SK-N-SH (cell line): ENCODE data around the gene TMEM117.

Experiments
- EP300 ChIP-seq, 2 experiments: IDR thresholded peaks; 2 replicates each; pipeline versions ENCODE4 v1.4.0 to v1.6.1; 2012; ENCODE audit warnings: borderline replicate concordance in 1 of 2, low read depth in 1 of 2, low read length in 1 of 2
- GATA2 ChIP-seq: sonication (generic); formaldehyde crosslinking; IDR thresholded peaks from 2 replicates; pipeline ENCODE4 v1.5.0; 2020; ENCODE audit warnings: mild to moderate bottlenecking, missing genetic modification reagents
- JUND ChIP-seq: IDR thresholded peaks from 2 replicates; pipeline ENCODE4 v1.4.0; 2012
- MAX ChIP-seq: IDR thresholded peaks from 2 replicates; pipeline ENCODE4 v1.4.0; 2012; ENCODE audit warnings: low read depth
- MEF2A ChIP-seq: IDR thresholded peaks from 2 replicates; pipeline ENCODE4 v1.4.0; 2012; ENCODE audit warnings: low read depth, borderline replicate concordance
- RAD21 ChIP-seq: IDR thresholded peaks from 2 replicates; pipeline ENCODE4 v1.6.1; 2012; ENCODE audit warnings: mild to moderate bottlenecking, low read length
- SIN3A ChIP-seq: IDR thresholded peaks from 2 replicates; pipeline ENCODE4 v1.6.1; 2012; ENCODE audit warnings: low read depth, mild to moderate bottlenecking, low read length, moderate library complexity, borderline replicate concordance
- SMC3 ChIP-seq: IDR thresholded peaks from 2 replicates; pipeline ENCODE4 v1.6.1; 2012; ENCODE audit warnings: low read depth, low read length, improper control_type of control experiment
- TAF1 ChIP-seq: IDR thresholded peaks from 2 replicates; pipeline ENCODE4 v1.6.1; 2012; ENCODE audit warnings: low read depth, mild to moderate bottlenecking, low read length, moderate library complexity, borderline replicate concordance
- YY1 ChIP-seq: IDR thresholded peaks from 2 replicates; pipeline ENCODE4 v1.4.0; 2012; ENCODE audit warnings: low read depth, mild to moderate bottlenecking
- TF ChIP-seq, protein P1 (sequence below): fragments of 200-600 bp; sonication (generic); IDR thresholded peaks from 2 replicates; pipeline ENCODE4 v1.6.1; 2017; ENCODE audit warnings: antibody characterized with exemption, mild to moderate bottlenecking, moderate library complexity
- TF ChIP-seq, protein P2 (sequence below): IDR thresholded peaks from 2 replicates; pipeline ENCODE4 v1.6.1; 2012; ENCODE audit warnings: mild to moderate bottlenecking, low read depth, low read length, moderate library complexity
- TF ChIP-seq, protein P3 (sequence below): fragments of 150-350 bp; IDR thresholded peaks from 2 replicates; pipeline ENCODE4 v1.6.1; 2016; ENCODE audit warnings: mild to moderate bottlenecking, low read depth, low read length

DNA sequence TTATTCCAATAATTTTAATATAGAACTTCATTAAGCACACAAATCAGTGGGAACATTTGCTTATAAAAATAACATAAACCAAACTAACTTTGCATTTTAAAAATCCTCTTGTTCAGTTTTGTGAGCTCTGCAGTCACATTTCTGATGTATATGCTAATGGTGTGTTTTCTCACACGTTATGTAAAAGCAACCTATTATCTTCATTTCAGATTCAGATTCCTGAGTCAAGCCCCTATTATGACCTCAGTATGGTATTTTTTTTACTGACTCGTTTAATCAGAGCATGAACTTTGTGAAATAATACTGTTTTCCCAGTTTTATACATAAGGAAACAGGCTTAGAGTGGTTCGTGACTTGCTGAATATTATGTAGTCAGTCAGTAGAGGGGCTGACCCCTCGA, 394.0 kb downstream of the TMEM117 start:
- TF ChIP-seq GATA2 (CRISPR knock-in tag): no peak
- TF ChIP-seq MEF2A: no peak
- no peak for TF ChIP-seq SMC3
- TF ChIP-seq, protein P1, sequence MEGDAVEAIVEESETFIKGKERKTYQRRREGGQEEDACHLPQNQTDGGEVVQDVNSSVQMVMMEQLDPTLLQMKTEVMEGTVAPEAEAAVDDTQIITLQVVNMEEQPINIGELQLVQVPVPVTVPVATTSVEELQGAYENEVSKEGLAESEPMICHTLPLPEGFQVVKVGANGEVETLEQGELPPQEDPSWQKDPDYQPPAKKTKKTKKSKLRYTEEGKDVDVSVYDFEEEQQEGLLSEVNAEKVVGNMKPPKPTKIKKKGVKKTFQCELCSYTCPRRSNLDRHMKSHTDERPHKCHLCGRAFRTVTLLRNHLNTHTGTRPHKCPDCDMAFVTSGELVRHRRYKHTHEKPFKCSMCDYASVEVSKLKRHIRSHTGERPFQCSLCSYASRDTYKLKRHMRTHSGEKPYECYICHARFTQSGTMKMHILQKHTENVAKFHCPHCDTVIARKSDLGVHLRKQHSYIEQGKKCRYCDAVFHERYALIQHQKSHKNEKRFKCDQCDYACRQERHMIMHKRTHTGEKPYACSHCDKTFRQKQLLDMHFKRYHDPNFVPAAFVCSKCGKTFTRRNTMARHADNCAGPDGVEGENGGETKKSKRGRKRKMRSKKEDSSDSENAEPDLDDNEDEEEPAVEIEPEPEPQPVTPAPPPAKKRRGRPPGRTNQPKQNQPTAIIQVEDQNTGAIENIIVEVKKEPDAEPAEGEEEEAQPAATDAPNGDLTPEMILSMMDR: no peak
- no peak for TF ChIP-seq EP300 (IDR thresholded peaks at IDR 0.05; ENCODE audit: borderline replicate concordance in 1 of 2, low read depth in 1 of 2, low read length in 1 of 2)
- TF ChIP-seq RAD21: no peak
- TF ChIP-seq, protein P2, sequence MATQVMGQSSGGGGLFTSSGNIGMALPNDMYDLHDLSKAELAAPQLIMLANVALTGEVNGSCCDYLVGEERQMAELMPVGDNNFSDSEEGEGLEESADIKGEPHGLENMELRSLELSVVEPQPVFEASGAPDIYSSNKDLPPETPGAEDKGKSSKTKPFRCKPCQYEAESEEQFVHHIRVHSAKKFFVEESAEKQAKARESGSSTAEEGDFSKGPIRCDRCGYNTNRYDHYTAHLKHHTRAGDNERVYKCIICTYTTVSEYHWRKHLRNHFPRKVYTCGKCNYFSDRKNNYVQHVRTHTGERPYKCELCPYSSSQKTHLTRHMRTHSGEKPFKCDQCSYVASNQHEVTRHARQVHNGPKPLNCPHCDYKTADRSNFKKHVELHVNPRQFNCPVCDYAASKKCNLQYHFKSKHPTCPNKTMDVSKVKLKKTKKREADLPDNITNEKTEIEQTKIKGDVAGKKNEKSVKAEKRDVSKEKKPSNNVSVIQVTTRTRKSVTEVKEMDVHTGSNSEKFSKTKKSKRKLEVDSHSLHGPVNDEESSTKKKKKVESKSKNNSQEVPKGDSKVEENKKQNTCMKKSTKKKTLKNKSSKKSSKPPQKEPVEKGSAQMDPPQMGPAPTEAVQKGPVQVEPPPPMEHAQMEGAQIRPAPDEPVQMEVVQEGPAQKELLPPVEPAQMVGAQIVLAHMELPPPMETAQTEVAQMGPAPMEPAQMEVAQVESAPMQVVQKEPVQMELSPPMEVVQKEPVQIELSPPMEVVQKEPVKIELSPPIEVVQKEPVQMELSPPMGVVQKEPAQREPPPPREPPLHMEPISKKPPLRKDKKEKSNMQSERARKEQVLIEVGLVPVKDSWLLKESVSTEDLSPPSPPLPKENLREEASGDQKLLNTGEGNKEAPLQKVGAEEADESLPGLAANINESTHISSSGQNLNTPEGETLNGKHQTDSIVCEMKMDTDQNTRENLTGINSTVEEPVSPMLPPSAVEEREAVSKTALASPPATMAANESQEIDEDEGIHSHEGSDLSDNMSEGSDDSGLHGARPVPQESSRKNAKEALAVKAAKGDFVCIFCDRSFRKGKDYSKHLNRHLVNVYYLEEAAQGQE: no peak
- TF ChIP-seq YY1: no peak
- TF ChIP-seq, protein P3, sequence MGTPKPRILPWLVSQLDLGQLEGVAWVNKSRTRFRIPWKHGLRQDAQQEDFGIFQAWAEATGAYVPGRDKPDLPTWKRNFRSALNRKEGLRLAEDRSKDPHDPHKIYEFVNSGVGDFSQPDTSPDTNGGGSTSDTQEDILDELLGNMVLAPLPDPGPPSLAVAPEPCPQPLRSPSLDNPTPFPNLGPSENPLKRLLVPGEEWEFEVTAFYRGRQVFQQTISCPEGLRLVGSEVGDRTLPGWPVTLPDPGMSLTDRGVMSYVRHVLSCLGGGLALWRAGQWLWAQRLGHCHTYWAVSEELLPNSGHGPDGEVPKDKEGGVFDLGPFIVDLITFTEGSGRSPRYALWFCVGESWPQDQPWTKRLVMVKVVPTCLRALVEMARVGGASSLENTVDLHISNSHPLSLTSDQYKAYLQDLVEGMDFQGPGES: no peak
- no peak for TF ChIP-seq MAX
- TF ChIP-seq JUND: no peak
- TF ChIP-seq TAF1: no peak
- no peak for TF ChIP-seq SIN3A
